CD14-positive monocyte (primary cell): ENCODE results near the gene ARHGEF37. TPM values are rescaled to one million over a fixed set of nuclear protein-coding genes. Genes with fewer than 3 reads are reported as not detected.

Experiments used
- DNase-seq, 3 donors: peaks; one replicate each; pipeline ENCODE4 v3.0.0-alpha.2; 2011 to 2022
- H2AFZ ChIP-seq: 2 replicates; pipeline ENCODE4 v1.6.0; 2012; ENCODE audit warnings: mild to moderate bottlenecking, low read depth, low read length, inconsistent platforms; ENCODE audit not compliant: insufficient read depth, poor library complexity, severe bottlenecking
- H3K27ac ChIP-seq, 2 donors: 1 replicate in 1 of 2; 2 replicates in 1 of 2; pipeline ENCODE4 v1.5.1; 2012 to 2013; ENCODE audit warnings: low read length in 2 of 2, control low read depth in 1 of 2, inconsistent platforms in 1 of 2, low read depth in 1 of 2, mild to moderate bottlenecking in 1 of 2
- H3K27me3 ChIP-seq, 2 donors: one replicate each; pipeline versions ENCODE4 v1.6.0 to v1.6.1; 2011 to 2013; ENCODE audit warnings: low read length in 2 of 2; ENCODE audit not compliant: control insufficient read depth in 2 of 2, insufficient read depth in 2 of 2
- H3K36me3 ChIP-seq, 2 donors: replicated peaks in 1 of 2; 1 replicate in 1 of 2; 2 replicates in 1 of 2; pipeline versions ENCODE4 v1.5.1 to v1.6.1; 2012 to 2013; ENCODE audit warnings: low read length in 2 of 2, control low read depth in 1 of 2, inconsistent platforms in 1 of 2, mild to moderate bottlenecking in 1 of 2; ENCODE audit not compliant: insufficient read depth in 2 of 2, control insufficient read depth in 1 of 2
- H3K4me1 ChIP-seq, 2 donors: 1 replicate in 1 of 2; 2 replicates in 1 of 2; pipeline versions ENCODE4 v1.5.1 to v1.6.1; 2012 to 2013; ENCODE audit warnings: low read length in 2 of 2, control low read depth in 1 of 2, inconsistent platforms in 1 of 2, mild to moderate bottlenecking in 1 of 2, moderate library complexity in 1 of 2; ENCODE audit not compliant: insufficient read depth in 2 of 2, control insufficient read depth in 1 of 2
- H3K4me2 ChIP-seq: replicated peaks from 2 replicates; pipeline ENCODE3; 2012; ENCODE audit warnings: low read length, moderate library complexity, mild to moderate bottlenecking; ENCODE audit not compliant: poor library complexity, severe bottlenecking; ENCODE audit errors: extremely low read depth
- H3K4me3 ChIP-seq, 3 experiments: fragments of 200-600 bp in 1 of 3; sonication (generic) in 1 of 3; replicated peaks in 1 of 3; 1 replicate in 2 of 3; 2 replicates in 1 of 3; pipeline ENCODE4 v1.5.1; 2011 to 2013; ENCODE audit warnings: low read length in 3 of 3, mild to moderate bottlenecking in 3 of 3, control low read depth in 2 of 3, low read depth in 2 of 3, inconsistent platforms in 1 of 3, moderate library complexity in 1 of 3
- H3K79me2 ChIP-seq: 2 replicates; pipeline ENCODE4 v1.6.0; 2012; ENCODE audit warnings: mild to moderate bottlenecking, control low read depth, inconsistent platforms, low read length, moderate library complexity; ENCODE audit not compliant: insufficient read depth
- H3K9ac ChIP-seq: 2 replicates; pipeline ENCODE4 v1.6.0; 2017; ENCODE audit warnings: low read length, mild to moderate bottlenecking; ENCODE audit not compliant: insufficient read depth, poor library complexity, severe bottlenecking
- H3K9me3 ChIP-seq, 2 donors: replicated peaks in 1 of 2; 1 replicate in 1 of 2; 2 replicates in 1 of 2; pipeline versions ENCODE4 v1.5.1 to v1.6.1; 2012 to 2013; ENCODE audit warnings: low read length in 2 of 2, control low read depth in 1 of 2; ENCODE audit not compliant: control insufficient read depth in 1 of 2, insufficient read depth in 1 of 2
- H4K20me1 ChIP-seq: 2 replicates; pipeline ENCODE4 v1.6.0; 2012; ENCODE audit warnings: mild to moderate bottlenecking, low read length, control low read depth, moderate library complexity; ENCODE audit not compliant: insufficient read depth
- H3K27ac Mint-ChIP-seq, 7 donors: one replicate each; pipeline ENCODE4 v1.8.0; 2020; ENCODE audit warnings: mild to moderate bottlenecking in 7 of 7, mixed read lengths in 7 of 7, moderate library complexity in 6 of 7, inconsistent platforms in 2 of 7
- H3K27me3 Mint-ChIP-seq, 3 donors: one replicate each; pipeline ENCODE4 v1.8.0; 2021 to 2022; ENCODE audit warnings: low read depth in 3 of 3, mild to moderate bottlenecking in 3 of 3, mixed read lengths in 3 of 3, moderate library complexity in 3 of 3, inconsistent platforms in 1 of 3
- H3K36me3 Mint-ChIP-seq, 2 donors: one replicate each; pipeline ENCODE4 v1.8.0; 2020; ENCODE audit warnings: mixed read lengths in 2 of 2, inconsistent platforms in 1 of 2, mild to moderate bottlenecking in 1 of 2
- H3K4me1 Mint-ChIP-seq: one replicate; pipeline ENCODE4 v1.8.0; 2020; ENCODE audit warnings: mild to moderate bottlenecking, mixed read lengths
- H3K4me3 Mint-ChIP-seq, 2 donors: one replicate each; pipeline ENCODE4 v1.8.0; 2020; ENCODE audit warnings: mild to moderate bottlenecking in 2 of 2, mixed read lengths in 2 of 2, moderate library complexity in 1 of 2
- H3K9me3 Mint-ChIP-seq, 7 donors: one replicate each; pipeline ENCODE4 v1.8.0; 2020 to 2022; ENCODE audit warnings: mixed read lengths in 7 of 7, mild to moderate bottlenecking in 6 of 7, moderate library complexity in 6 of 7, inconsistent platforms in 2 of 7
- CTCF ChIP-seq: fragments of 200-600 bp; IDR thresholded peaks from one replicate; pipeline ENCODE4 v1.8.0; 2022; ENCODE audit warnings: antibody characterized with exemption, mild to moderate bottlenecking
- WGBS: methylation state at CpG from one replicate; pipeline ENCODE4 v1.1.5; 2013; ENCODE audit warnings: missing lambda C conversion rate; ENCODE audit not compliant: insufficient coverage; 5-methylcytosine and 5-hydroxymethylcytosine counted together
- intact Hi-C, 2 donors: fragments of 100-400 bp; cut with micrococcal nuclease; formaldehyde crosslinking; loops; one replicate each; pipeline versions ENCODE4 v1.15.0 to v1.15.1; 2023
- polyA plus RNA-seq, 3 donors: library from polyadenylated mRNA; depleted of rRNA in 1 of 3; unstranded in 2 of 3; stranded (reverse) in 1 of 3; fragments of 300-500 nt in 2 of 3; fragments of >200 nt in 1 of 3; fragmentation: Illumina TruSeq in 2 of 3; gene quantifications; 1 replicate in 2 of 3; 2 replicates in 1 of 3; pipeline ENCODE4 v1.2.3, GENCODE V29; 2012 to 2021

Gene ARHGEF37
- polyA plus RNA-seq, 3 donors = not detected

DNA sequence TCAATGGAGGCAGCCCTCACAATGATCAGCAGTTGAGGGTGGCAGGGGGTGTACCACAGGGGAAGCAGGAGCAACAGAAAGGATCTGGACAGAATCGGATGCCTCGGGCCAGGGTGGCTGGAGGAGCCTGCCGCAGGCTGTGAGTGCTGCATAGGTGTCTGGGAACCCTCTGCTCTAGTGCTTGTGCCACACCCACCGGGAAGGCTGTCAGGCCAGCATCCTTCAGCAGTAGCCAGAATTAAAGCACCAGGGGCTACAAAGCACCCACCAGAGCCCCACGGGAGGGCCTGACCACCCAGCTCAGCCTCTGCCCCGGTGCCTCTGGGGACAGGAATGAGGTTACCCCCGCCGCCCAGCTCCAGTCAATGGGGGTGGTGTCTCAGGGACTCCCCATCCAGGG is 49.0 kb downstream of the ARHGEF37 start:
- Histone ChIP-seq H3K9me3 (no peaks in the 10 kb centered on the region), H4K20me1 (no peaks in the 10 kb centered on the region), H3K27ac (no peak overlapping the region), H3K4me3 (no peak overlapping the region), H3K4me1 (peaks cover 4 to 6% of the 10 kb centered on the region in 2 donors), H3K79me2 (no peaks in the 10 kb centered on the region), H3K27me3 (no peaks in the 10 kb centered on the region), H2AFZ (no peak overlapping the region), H3K36me3 (no peaks in the 10 kb centered on the region), H3K4me2 (no peak overlapping the region), H3K9ac (no peak overlapping the region)
- H3K27ac Mint-ChIP-seq = no peak overlapping the region
- 99% methylated on average over 7 of the region's 8 CpGs for WGBS
- TF ChIP-seq CTCF = no peak
- intact Hi-C loops = loop anchor here in 1 of 2 donors (10.0 kb wide), 1 partner anchor 364 kb away; no protein-coding TSS in a partner anchor
- no peak for DNase-seq
- H3K4me1 Mint-ChIP-seq = peaks cover 5% of the 10 kb centered on the region
- no peaks in the 10 kb centered on the region for H3K36me3 Mint-ChIP-seq
- H3K9me3 Mint-ChIP-seq = peaks cover 0 to 2% (median 0%) of the 10 kb centered on the region in 7 donors
- H3K27me3 Mint-ChIP-seq = peaks cover 0 to 4% (median 0%) of the 10 kb centered on the region in 3 donors
- H3K4me3 Mint-ChIP-seq = no peak overlapping the region

DNA sequence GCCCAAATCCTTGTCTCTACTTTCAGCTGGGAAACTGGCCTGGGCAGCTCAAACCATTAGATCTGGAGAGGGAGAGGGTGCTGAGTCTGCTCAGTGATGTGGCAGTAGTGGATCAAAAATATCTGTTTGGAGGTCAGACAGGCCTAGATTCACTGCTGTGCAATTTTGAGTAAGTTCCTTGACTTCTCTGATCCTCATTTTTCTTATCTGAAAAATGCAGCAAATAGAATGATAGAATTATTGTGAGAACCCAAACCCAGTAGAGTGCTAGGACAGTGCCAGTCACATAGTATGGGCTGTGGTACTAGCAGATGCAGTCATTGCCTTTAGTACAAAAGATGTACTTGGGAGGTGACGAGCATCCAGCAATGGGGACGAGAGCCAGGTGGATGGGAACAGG is 50.2 kb downstream of the ARHGEF37 start:
- Histone ChIP-seq H3K9me3 (no peaks in the 10 kb centered on the region), H4K20me1 (no peaks in the 10 kb centered on the region), H3K4me3 (no peak overlapping the region), H3K9ac (no peak overlapping the region), H3K36me3 (no peaks in the 10 kb centered on the region), H3K4me1 (peaks cover 4 to 6% of the 10 kb centered on the region in 2 donors), H2AFZ (no peak overlapping the region), H3K27ac (no peak overlapping the region), H3K4me2 (no peak overlapping the region), H3K79me2 (no peaks in the 10 kb centered on the region), H3K27me3 (no peaks in the 10 kb centered on the region)
- Mint-ChIP-seq H3K27me3 (peaks cover 0 to 4% (median 0%) of the 10 kb centered on the region in 3 donors), H3K9me3 (peaks cover 0 to 2% (median 0%) of the 10 kb centered on the region in 7 donors), H3K36me3 (no peaks in the 10 kb centered on the region), H3K4me3 (no peak overlapping the region), H3K27ac (no peak overlapping the region), H3K4me1 (peaks cover 5% of the 10 kb centered on the region)
- TF ChIP-seq CTCF = no peak
- no peak for DNase-seq
- WGBS = 95% methylated on average over 2 of the region's 2 CpGs
- intact Hi-C loops = loop anchor here in 1 of 2 donors (10.0 kb wide), 1 partner anchor 363 kb away; no protein-coding TSS in a partner anchor
